GM13976 (cell line): Measurements from ENCODE around the gene EPN2.

Source experiments
- DNase-seq: peaks from one replicate; pipeline ENCODE4 v3.0.0; 2012; ENCODE audit warnings: low spot score
- CTCF ChIP-seq: IDR thresholded peaks from 2 replicates; pipeline ENCODE4 v1.5.1; 2012; ENCODE audit warnings: borderline replicate concordance, mild to moderate bottlenecking; ENCODE audit not compliant: insufficient read depth; ENCODE audit errors: extremely low read depth, missing control alignments, control extremely low read depth
- in situ Hi-C: fragments of 300-500 bp; cut with MboI; formaldehyde crosslinking; loops from one replicate; pipeline ENCODE4 v1.12.0; 2022; ENCODE audit warnings: low sequenced_read_pairs, mixed read lengths, inconsistent platforms; ENCODE audit not compliant: unreplicated experiment

The EPN2 gene

GRCh38 chr17:19320876-19321275, 83.7 kb downstream of the EPN2 start:
- no peak for TF ChIP-seq CTCF
- DNase-seq, result no peak
- in situ Hi-C loops, result no loop called here

GRCh38 chr17:19321481-19322128, 84.4 kb downstream of the EPN2 start:
- in situ Hi-C loops, result no loop called here
- no peak for DNase-seq
- TF ChIP-seq CTCF, result no peak

DNA sequence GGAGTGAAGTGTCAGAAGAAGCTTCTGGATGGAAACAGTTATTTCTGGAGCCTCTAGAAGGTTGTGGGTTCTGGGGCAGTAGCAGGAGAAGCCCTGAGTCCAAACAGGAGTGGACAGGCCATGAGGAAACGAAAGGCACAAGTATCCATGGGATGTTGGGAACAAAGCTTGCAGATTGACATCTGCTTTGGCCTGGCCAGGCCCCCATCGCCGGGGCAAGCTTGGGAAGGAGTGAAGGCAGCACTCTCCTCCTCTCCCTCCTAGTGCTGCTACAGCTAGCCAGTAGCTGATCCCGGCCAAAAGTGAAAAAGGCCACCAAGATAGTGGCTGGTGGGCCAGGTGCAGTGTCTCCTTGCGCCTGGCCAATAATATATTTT, 85.0 kb downstream of the EPN2 start:
- no peak for DNase-seq
- no peak for TF ChIP-seq CTCF
- in situ Hi-C loops, result no loop called here

GRCh38 chr17:19322861-19323260, 85.7 kb downstream of the EPN2 start:
- no peak for TF ChIP-seq CTCF
- DNase-seq, result no peak
- in situ Hi-C loops, result no loop called here

GRCh38 chr17:19325542-19325941, 88.4 kb downstream of the EPN2 start:
- DNase-seq, result no peak

GRCh38 chr17:19327031-19327783, 90.0 kb downstream of the EPN2 start:
- in situ Hi-C loops, result no loop called here
- TF ChIP-seq CTCF, result no peak
- no peak for DNase-seq

More at GRCh38 chr17:19325542-19325941, 88.4 kb downstream of the EPN2 start:
- TF ChIP-seq CTCF, result no peak
- in situ Hi-C loops, result no loop called here
